Gastrocnemius medialis (tissue), 4 donors: ENCODE results near the gene MOGAT1.

Experiments used
- POLR2A ChIP-seq, 2 donors: fragments of 450-650 bp; IDR thresholded peaks; one replicate each; pipeline ENCODE4 v1.6.1; 2017; ENCODE audit warnings: antibody characterized with exemption in 2 of 2, mild to moderate bottlenecking in 2 of 2, moderate library complexity in 2 of 2
- TF ChIP-seq, protein P1 (sequence below), 5 experiments: fragments of 450-650 bp in 3 of 5; fragments of 200-600 bp in 2 of 5; sonication (generic) in 2 of 5; IDR thresholded peaks in 4 of 5; conservative IDR thresholded peaks in 1 of 5; 1 replicate in 4 of 5; 2 replicates in 1 of 5; pipeline ENCODE4 v1.5.1; 2016 to 2019; ENCODE audit warnings: antibody characterized with exemption in 5 of 5, mild to moderate bottlenecking in 3 of 5, moderate library complexity in 3 of 5

- no peak for TF ChIP-seq POLR2A (IDR thresholded peaks at IDR 0.05)
- TF ChIP-seq, protein P1, sequence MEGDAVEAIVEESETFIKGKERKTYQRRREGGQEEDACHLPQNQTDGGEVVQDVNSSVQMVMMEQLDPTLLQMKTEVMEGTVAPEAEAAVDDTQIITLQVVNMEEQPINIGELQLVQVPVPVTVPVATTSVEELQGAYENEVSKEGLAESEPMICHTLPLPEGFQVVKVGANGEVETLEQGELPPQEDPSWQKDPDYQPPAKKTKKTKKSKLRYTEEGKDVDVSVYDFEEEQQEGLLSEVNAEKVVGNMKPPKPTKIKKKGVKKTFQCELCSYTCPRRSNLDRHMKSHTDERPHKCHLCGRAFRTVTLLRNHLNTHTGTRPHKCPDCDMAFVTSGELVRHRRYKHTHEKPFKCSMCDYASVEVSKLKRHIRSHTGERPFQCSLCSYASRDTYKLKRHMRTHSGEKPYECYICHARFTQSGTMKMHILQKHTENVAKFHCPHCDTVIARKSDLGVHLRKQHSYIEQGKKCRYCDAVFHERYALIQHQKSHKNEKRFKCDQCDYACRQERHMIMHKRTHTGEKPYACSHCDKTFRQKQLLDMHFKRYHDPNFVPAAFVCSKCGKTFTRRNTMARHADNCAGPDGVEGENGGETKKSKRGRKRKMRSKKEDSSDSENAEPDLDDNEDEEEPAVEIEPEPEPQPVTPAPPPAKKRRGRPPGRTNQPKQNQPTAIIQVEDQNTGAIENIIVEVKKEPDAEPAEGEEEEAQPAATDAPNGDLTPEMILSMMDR (IDR thresholded peaks at IDR 0.05 in 4 of 5, conservative IDR thresholded peaks at IDR 0.05 in 1 of 5): no peak
These were observed 1.0 kb upstream of the MOGAT1 start for GRCh38 chr2:222670191-222671038.
